GM23338 (cell line): ENCODE measurements around the gene RRP1. TPM values are rescaled to one million over a fixed set of nuclear protein-coding genes. Genes with fewer than 3 reads are reported as not detected.

Experiments used
- ATAC-seq: fragments of 200-7000 bp; cut with Tn5 transposase; 3 replicates; pipeline ENCODE4 v1.9.1; 2020
- DNase-seq: peaks from one replicate; pipeline ENCODE4 v3.0.0-alpha.2; 2015; ENCODE audit warnings: low spot score
- H2AFZ ChIP-seq: fragments of 200-600 bp; sonication (generic); 2 replicates; pipeline ENCODE4 v1.8.0; 2016; ENCODE audit warnings: antibody characterized with exemption, mild to moderate bottlenecking, moderate library complexity
- H3F3A ChIP-seq: fragments of 200-600 bp; sonication (generic); replicated peaks from 2 replicates; pipeline ENCODE4 v1.8.0; 2017; ENCODE audit warnings: antibody characterized with exemption, mixed run types, low read depth
- H3K27ac ChIP-seq: fragments of 200-600 bp; sonication (generic); 2 replicates; pipeline ENCODE4 v1.6.1; 2016; ENCODE audit warnings: low read depth
- H3K27me3 ChIP-seq: fragments of 200-600 bp; sonication (generic); 2 replicates; pipeline ENCODE4 v1.8.0; 2016; ENCODE audit warnings: mild to moderate bottlenecking, mixed run types, moderate library complexity; ENCODE audit not compliant: insufficient read depth
- H3K36me3 ChIP-seq: fragments of 200-600 bp; sonication (generic); 2 replicates; pipeline ENCODE4 v1.8.0; 2016; ENCODE audit warnings: mild to moderate bottlenecking; ENCODE audit not compliant: insufficient read depth
- H3K4me1 ChIP-seq: fragments of 200-600 bp; sonication (generic); 2 replicates; pipeline ENCODE4 v1.8.0; 2016; ENCODE audit warnings: mild to moderate bottlenecking, moderate library complexity; ENCODE audit not compliant: insufficient read depth
- H3K4me2 ChIP-seq: fragments of 200-600 bp; sonication (generic); 2 replicates; pipeline ENCODE4 v1.7.1; 2017; ENCODE audit warnings: mixed run types
- H3K4me3 ChIP-seq: fragments of 200-600 bp; sonication (generic); 2 replicates; pipeline ENCODE4 v1.6.1; 2016; ENCODE audit warnings: mixed run types
- H3K79me2 ChIP-seq: fragments of 200-600 bp; sonication (generic); replicated peaks from 2 replicates; pipeline ENCODE4 v1.8.0; 2017; ENCODE audit warnings: mild to moderate bottlenecking; ENCODE audit not compliant: insufficient read depth
- H3K9me2 ChIP-seq: fragments of 200-600 bp; sonication (generic); 2 replicates; pipeline ENCODE4 v1.8.0; 2017; ENCODE audit not compliant: insufficient read depth
- H4K20me1 ChIP-seq: fragments of 200-600 bp; sonication (generic); replicated peaks from 2 replicates; pipeline ENCODE4 v1.8.0; 2017; ENCODE audit warnings: mild to moderate bottlenecking; ENCODE audit not compliant: insufficient read depth
- H3K27ac Mint-ChIP-seq: 2 replicates; pipeline ENCODE4 v1.8.0; 2020; ENCODE audit warnings: inconsistent platforms, mild to moderate bottlenecking, moderate library complexity, mixed read lengths
- H3K27me3 Mint-ChIP-seq: 3 replicates; pipeline ENCODE4 v1.8.0; 2022; ENCODE audit warnings: low read depth, mild to moderate bottlenecking, moderate library complexity, mixed read lengths, inconsistent platforms; ENCODE audit not compliant: insufficient read depth, poor library complexity
- H3K36me3 Mint-ChIP-seq: 3 replicates; pipeline ENCODE4 v1.8.0; 2021; ENCODE audit warnings: low read depth, mild to moderate bottlenecking, inconsistent platforms, moderate library complexity, mixed read lengths
- H3K4me1 Mint-ChIP-seq: 3 replicates; pipeline ENCODE4 v1.8.0; 2020; ENCODE audit warnings: mild to moderate bottlenecking, inconsistent platforms, mixed read lengths
- H3K4me3 Mint-ChIP-seq: 3 replicates; pipeline ENCODE4 v1.8.0; 2021; ENCODE audit warnings: moderate library complexity, mild to moderate bottlenecking, inconsistent platforms, mixed read lengths
- H3K9me3 Mint-ChIP-seq: 3 replicates; pipeline ENCODE4 v1.8.0; 2020; ENCODE audit warnings: moderate library complexity, mild to moderate bottlenecking, inconsistent platforms, mixed read lengths
- CREB1 ChIP-seq: fragments of 250-450 bp; sonication (Bioruptor Pico); IDR thresholded peaks from 2 replicates; pipeline ENCODE4 v1.5.0; 2020; ENCODE audit warnings: low read depth, mild to moderate bottlenecking, moderate library complexity
- EZH2 ChIP-seq: fragments of 200-600 bp; sonication (generic); IDR thresholded peaks from one replicate; pipeline ENCODE4 v1.8.0; 2017; ENCODE audit warnings: antibody characterized with exemption, mild to moderate bottlenecking, low read depth; ENCODE audit not compliant: unreplicated experiment
- JUNB ChIP-seq: IDR thresholded peaks from one replicate; pipeline ENCODE4 v1.6.1; 2016; ENCODE audit warnings: antibody characterized with exemption; ENCODE audit not compliant: unreplicated experiment
- STAT1 ChIP-seq: IDR thresholded peaks from one replicate; pipeline ENCODE4 v1.6.1; 2016; ENCODE audit warnings: antibody characterized with exemption; ENCODE audit not compliant: unreplicated experiment
- ZNF114 ChIP-seq: fragments of 250-450 bp; sonication (Bioruptor Pico); IDR thresholded peaks from 2 replicates; pipeline ENCODE4 v1.5.0; 2020; ENCODE audit warnings: mild to moderate bottlenecking, moderate library complexity
- ZNF331 ChIP-seq: fragments of 250-450 bp; sonication (Bioruptor Pico); IDR thresholded peaks from 2 replicates; pipeline ENCODE4 v1.5.0; 2020; ENCODE audit warnings: low read depth, mild to moderate bottlenecking, moderate library complexity
- polyA plus RNA-seq: library from polyadenylated mRNA; unstranded; fragments of >200 nt; fragmentation: Nextera tagmentation; extraction: Ambion mirVana; gene quantifications from 2 replicates; pipeline ENCODE4 v1.2.1, GENCODE V29; 2016
- total RNA-seq: library from RNA; depleted of rRNA; stranded (reverse); fragments of >200 nt; shearing (Covaris generic); gene quantifications from 2 replicates; pipeline ENCODE4 v1.2.3, GENCODE V29; 2014
- TF ChIP-seq, protein P1 (sequence below): fragments of 250-450 bp; sonication (Bioruptor Pico); IDR thresholded peaks from 2 replicates; pipeline ENCODE4 v1.5.0; 2020; ENCODE audit warnings: mild to moderate bottlenecking, moderate library complexity

RRP1 gene
- total and polyA plus RNA-seq, 2 experiments from 2014 or later = 36.5 to 63.5 TPM

DNA sequence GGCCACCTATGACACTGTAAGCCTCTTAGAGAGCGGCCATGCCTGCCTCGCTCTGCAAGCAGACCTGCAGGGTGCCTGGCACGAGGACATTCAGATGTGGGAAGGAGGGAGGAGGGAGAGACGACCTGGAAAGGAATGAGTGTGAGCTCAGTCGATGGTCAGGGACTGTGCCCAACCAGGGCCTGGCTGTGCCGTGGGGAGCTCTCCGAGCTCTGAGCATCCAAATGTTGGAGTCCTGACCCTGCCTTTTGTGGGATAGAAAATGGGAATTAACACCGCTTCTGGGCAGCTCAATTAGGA lies 20.6 kb upstream of the RRP1 start (continued):
- TF ChIP-seq, protein P1, sequence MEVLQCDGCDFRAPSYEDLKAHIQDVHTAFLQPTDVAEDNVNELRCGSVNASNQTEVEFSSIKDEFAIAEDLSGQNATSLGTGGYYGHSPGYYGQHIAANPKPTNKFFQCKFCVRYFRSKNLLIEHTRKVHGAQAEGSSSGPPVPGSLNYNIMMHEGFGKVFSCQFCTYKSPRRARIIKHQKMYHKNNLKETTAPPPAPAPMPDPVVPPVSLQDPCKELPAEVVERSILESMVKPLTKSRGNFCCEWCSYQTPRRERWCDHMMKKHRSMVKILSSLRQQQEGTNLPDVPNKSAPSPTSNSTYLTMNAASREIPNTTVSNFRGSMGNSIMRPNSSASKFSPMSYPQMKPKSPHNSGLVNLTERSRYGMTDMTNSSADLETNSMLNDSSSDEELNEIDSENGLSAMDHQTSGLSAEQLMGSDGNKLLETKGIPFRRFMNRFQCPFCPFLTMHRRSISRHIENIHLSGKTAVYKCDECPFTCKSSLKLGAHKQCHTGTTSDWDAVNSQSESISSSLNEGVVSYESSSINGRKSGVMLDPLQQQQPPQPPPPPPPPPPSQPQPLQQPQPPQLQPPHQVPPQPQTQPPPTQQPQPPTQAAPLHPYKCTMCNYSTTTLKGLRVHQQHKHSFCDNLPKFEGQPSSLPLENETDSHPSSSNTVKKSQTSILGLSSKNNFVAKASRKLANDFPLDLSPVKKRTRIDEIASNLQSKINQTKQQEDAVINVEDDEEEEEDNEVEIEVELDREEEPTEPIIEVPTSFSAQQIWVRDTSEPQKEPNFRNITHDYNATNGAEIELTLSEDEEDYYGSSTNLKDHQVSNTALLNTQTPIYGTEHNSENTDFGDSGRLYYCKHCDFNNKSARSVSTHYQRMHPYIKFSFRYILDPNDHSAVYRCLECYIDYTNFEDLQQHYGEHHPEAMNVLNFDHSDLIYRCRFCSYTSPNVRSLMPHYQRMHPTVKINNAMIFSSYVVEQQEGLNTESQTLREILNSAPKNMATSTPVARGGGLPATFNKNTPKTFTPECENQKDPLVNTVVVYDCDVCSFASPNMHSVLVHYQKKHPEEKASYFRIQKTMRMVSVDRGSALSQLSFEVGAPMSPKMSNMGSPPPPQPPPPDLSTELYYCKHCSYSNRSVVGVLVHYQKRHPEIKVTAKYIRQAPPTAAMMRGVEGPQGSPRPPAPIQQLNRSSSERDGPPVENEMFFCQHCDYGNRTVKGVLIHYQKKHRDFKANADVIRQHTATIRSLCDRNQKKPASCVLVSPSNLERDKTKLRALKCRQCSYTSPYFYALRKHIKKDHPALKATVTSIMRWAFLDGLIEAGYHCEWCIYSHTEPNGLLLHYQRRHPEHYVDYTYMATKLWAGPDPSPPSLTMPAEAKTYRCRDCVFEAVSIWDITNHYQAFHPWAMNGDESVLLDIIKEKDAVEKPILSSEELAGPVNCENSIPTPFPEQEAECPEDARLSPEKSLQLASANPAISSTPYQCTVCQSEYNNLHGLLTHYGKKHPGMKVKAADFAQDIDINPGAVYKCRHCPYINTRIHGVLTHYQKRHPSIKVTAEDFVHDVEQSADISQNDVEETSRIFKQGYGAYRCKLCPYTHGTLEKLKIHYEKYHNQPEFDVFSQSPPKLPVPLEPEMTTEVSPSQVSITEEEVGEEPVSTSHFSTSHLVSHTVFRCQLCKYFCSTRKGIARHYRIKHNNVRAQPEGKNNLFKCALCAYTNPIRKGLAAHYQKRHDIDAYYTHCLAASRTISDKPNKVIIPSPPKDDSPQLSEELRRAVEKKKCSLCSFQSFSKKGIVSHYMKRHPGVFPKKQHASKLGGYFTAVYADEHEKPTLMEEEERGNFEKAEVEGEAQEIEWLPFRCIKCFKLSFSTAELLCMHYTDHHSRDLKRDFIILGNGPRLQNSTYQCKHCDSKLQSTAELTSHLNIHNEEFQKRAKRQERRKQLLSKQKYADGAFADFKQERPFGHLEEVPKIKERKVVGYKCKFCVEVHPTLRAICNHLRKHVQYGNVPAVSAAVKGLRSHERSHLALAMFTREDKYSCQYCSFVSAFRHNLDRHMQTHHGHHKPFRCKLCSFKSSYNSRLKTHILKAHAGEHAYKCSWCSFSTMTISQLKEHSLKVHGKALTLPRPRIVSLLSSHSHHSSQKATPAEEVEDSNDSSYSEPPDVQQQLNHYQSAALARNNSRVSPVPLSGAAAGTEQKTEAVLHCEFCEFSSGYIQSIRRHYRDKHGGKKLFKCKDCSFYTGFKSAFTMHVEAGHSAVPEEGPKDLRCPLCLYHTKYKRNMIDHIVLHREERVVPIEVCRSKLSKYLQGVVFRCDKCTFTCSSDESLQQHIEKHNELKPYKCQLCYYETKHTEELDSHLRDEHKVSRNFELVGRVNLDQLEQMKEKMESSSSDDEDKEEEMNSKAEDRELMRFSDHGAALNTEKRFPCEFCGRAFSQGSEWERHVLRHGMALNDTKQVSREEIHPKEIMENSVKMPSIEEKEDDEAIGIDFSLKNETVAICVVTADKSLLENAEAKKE (CRISPR knock-in tag) = no peak
- no peak for TF ChIP-seq ZNF114 (CRISPR knock-in tag)
- no peak for TF ChIP-seq CREB1
- no peak for TF ChIP-seq JUNB
- no peak for TF ChIP-seq STAT1
- TF ChIP-seq ZNF331 (CRISPR knock-in tag) = no peak

DNA sequence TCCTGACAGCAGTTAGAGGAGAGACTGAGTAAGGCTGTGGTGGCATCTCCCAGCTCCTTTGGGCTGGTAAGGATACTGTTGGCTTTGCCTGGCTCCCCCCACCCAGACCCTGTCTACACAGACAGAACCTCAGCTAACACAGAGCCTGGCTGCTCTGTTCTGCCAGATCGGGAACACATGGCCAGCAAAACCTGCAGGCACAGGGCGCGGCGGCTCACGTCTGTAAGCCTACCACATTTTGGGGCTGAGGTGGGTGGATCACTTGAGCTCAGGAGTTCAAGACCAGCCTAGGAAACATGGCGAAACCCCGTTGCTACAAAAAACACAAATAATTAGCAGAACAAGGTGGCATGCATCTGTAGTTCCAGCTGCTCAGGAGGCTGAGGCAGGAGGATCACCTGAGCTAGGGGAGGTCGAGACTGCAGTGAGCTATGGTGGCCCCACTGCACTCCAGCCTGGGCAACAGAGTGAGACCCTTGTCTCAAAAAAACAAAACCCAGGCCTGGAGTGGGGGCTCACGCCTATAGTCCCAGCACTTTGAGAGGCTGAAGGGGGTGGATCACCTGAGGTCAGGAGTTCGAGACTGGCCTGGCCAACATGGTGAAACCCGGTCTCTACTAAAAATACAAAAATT lies 19.9 kb upstream of the RRP1 start:
- Mint-ChIP-seq H3K4me1 (peaks cover 54% of the 10 kb centered on the region), H3K4me3 (no peak overlapping the region; the same call in 2 of the 3 replicates), H3K27me3 (peaks cover 17% of the 10 kb centered on the region), H3K9me3 (no peaks in the 10 kb centered on the region), H3K36me3 (peaks cover 18% of the 10 kb centered on the region), H3K27ac (no peak overlapping the region)
- H2AFZ ChIP-seq = no peak overlapping the region
- H3K27ac ChIP-seq = no peak overlapping the region
- TF ChIP-seq CREB1 = no peak
- TF ChIP-seq STAT1 = no peak
- TF ChIP-seq EZH2 = no peak
- H4K20me1 ChIP-seq = no peaks in the 10 kb centered on the region
- H3K9me2 ChIP-seq = no peaks in the 10 kb centered on the region
- no peaks in the 10 kb centered on the region for H3K27me3 ChIP-seq
- H3K4me2 ChIP-seq = no peak overlapping the region
- peaks cover 25% of the 10 kb centered on the region for H3K4me1 ChIP-seq
- no peak for ATAC-seq
- no peak overlapping the region for H3K4me3 ChIP-seq
- H3K79me2 ChIP-seq = peaks cover 4% of the 10 kb centered on the region; the same call in 1 of the 2 replicates
- peaks cover 5% of the 10 kb centered on the region for H3K36me3 ChIP-seq
- DNase-seq = no peak
- peaks cover 6% of the 10 kb centered on the region; the same call in 1 of the 2 replicates for H3F3A ChIP-seq
